Transverse colon (tissue), 4 donors: ENCODE measurements around the gene SLITRK6. TPM values are rescaled to one million over a fixed set of nuclear protein-coding genes. Genes with fewer than 3 reads are reported as not detected.

Experiments
- DNase-seq: peaks from one replicate; pipeline ENCODE4 v3.0.0-alpha.2; 2019
- H3K27ac ChIP-seq, 4 donors: fragments of 200-600 bp; sonication (generic); 2 replicates each; pipeline ENCODE4 v1.5.1; 2016 to 2018; ENCODE audit warnings: inconsistent platforms in 4 of 4
- H3K27me3 ChIP-seq: fragments of 200-600 bp; sonication (generic); 2 replicates; pipeline ENCODE4 v1.5.1; 2017; ENCODE audit warnings: inconsistent platforms
- H3K36me3 ChIP-seq, 4 donors: fragments of 200-600 bp; sonication (generic); 2 replicates each; pipeline ENCODE4 v1.5.1; 2017 to 2019; ENCODE audit warnings: inconsistent platforms in 4 of 4
- H3K4me1 ChIP-seq, 4 donors: fragments of 200-600 bp; sonication (generic); 2 replicates each; pipeline ENCODE4 v1.5.1; 2017 to 2020; ENCODE audit warnings: inconsistent platforms in 4 of 4
- H3K4me3 ChIP-seq, 4 donors: fragments of 200-600 bp; sonication (generic); 1 replicate in 1 of 4; 2 replicates in 3 of 4; pipeline versions ENCODE4 v1.5.1 to v1.6.1; 2017 to 2019; ENCODE audit warnings: inconsistent platforms in 4 of 4
- H3K9me3 ChIP-seq, 2 donors: fragments of 200-600 bp; sonication (generic); 2 replicates each; pipeline ENCODE4 v1.5.1; 2017 to 2019; ENCODE audit warnings: inconsistent platforms in 2 of 2
- EP300 ChIP-seq: sonication (generic); formaldehyde crosslinking; IDR thresholded peaks from one replicate; pipeline ENCODE4 v1.6.1; 2017; ENCODE audit warnings: antibody characterized with exemption, low read depth
- POLR2A ChIP-seq: fragments of 450-650 bp; IDR thresholded peaks from one replicate; pipeline ENCODE4 v1.6.1; 2016; ENCODE audit warnings: antibody characterized with exemption, mild to moderate bottlenecking, moderate library complexity
- POLR2AphosphoS5 ChIP-seq, 3 donors: sonication (generic); formaldehyde crosslinking; IDR thresholded peaks; one replicate each; pipeline ENCODE4 v1.6.1; 2016; ENCODE audit warnings: antibody characterized with exemption in 3 of 3
- WGBS, 2 donors: methylation state at CpG; one replicate each; pipeline ENCODE4 v1.1.5; 2018; ENCODE audit warnings: low coverage in 1 of 2; 5-methylcytosine and 5-hydroxymethylcytosine counted together
- in situ Hi-C, 4 donors: fragments of 200-750 bp; cut with MboI; loops; one replicate each; pipeline versions ENCODE4 v1.15.0 to v1.15.1; 2017; ENCODE audit warnings: low sequenced_read_pairs in 3 of 4, low pct_ligation_motif_present in 1 of 4, low pct_unique_long_range_greater_than_20kb in 1 of 4
- intact Hi-C: fragments of 100-400 bp; cut with DNase I; formaldehyde crosslinking; loops from one replicate; pipeline ENCODE4 v1.15.1; 2023; ENCODE audit warnings: low total_unique reads
- total RNA-seq, 4 donors: library from RNA; depleted of rRNA; stranded (reverse); fragments of >200 nt; gene quantifications; one replicate each; pipeline ENCODE4 v1.1.0, GENCODE V29; 2016
- TF ChIP-seq, protein P1 (sequence below), 5 experiments: fragments of 200-600 bp in 3 of 5; fragments of 450-650 bp in 2 of 5; sonication (generic) in 3 of 5; IDR thresholded peaks; 1 replicate in 2 of 5; 2 replicates in 3 of 5; pipeline ENCODE4 v1.5.1; 2016 to 2017; ENCODE audit warnings: antibody characterized with exemption in 5 of 5, inconsistent platforms in 3 of 5, mild to moderate bottlenecking in 2 of 5, moderate library complexity in 1 of 5

The SLITRK6 gene
- total RNA-seq, 4 donors from 2014 or later, result 2.9 to 3.8 (median 3.3) TPM; not detected in 1

DNA sequence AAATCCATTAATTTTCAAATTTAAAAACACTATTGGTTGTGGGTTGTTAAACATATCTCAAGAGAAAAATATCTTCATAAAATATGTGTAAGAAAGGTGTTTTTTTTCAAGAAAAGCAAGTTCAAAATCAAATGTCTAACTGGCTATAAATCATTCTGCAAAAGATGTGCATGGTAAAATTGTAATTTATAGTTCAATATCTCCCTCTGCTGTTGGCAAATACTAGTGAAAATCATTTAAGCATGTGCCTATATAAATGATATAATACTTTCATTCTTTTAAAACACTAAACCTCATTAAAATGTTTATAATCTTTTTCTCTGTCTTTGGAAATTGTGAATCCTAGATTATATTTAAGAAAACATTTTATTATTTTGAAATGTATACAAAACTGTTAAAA lies 17.2 kb upstream of the SLITRK6 start:
- Histone ChIP-seq H3K4me1 (no peaks in the 10 kb centered on the region), H3K9me3 (no peaks in the 10 kb centered on the region), H3K36me3 (no peaks in the 10 kb centered on the region), H3K27ac (no peak overlapping the region), H3K4me3 (no peak overlapping the region), H3K27me3 (no peaks in the 10 kb centered on the region)
- no peak for DNase-seq
- no peak for TF ChIP-seq EP300
- intact Hi-C loops (no loop called here), in situ Hi-C loops (loop anchor here in 1 of 4 donors (10.0 kb wide), 1 partner anchor 922 kb away; no protein-coding TSS in a partner anchor)

DNA sequence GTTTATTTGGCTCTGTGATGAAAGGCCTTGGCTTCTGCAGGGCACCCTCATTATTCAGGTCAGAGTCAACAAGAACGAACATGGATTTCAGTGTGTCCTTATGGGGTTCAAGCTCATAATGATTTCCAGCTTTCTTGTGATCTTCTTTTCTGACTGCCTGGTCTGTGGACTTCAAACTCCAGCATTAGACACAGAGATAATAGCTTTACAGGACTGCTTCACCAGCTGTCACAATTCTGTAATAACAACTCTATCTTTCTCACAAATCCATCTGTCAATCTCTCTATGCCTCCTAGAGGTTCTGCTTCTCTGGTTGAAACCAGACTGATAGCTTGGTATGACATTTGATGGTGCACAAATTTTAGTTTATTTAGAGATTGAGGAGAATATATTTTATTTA lies 13.1 kb upstream of the SLITRK6 start:
- TF ChIP-seq, protein P1, sequence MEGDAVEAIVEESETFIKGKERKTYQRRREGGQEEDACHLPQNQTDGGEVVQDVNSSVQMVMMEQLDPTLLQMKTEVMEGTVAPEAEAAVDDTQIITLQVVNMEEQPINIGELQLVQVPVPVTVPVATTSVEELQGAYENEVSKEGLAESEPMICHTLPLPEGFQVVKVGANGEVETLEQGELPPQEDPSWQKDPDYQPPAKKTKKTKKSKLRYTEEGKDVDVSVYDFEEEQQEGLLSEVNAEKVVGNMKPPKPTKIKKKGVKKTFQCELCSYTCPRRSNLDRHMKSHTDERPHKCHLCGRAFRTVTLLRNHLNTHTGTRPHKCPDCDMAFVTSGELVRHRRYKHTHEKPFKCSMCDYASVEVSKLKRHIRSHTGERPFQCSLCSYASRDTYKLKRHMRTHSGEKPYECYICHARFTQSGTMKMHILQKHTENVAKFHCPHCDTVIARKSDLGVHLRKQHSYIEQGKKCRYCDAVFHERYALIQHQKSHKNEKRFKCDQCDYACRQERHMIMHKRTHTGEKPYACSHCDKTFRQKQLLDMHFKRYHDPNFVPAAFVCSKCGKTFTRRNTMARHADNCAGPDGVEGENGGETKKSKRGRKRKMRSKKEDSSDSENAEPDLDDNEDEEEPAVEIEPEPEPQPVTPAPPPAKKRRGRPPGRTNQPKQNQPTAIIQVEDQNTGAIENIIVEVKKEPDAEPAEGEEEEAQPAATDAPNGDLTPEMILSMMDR (IDR thresholded peaks at IDR 0.05), result no peak
- no peak for TF ChIP-seq EP300
- no peak for TF ChIP-seq POLR2AphosphoS5 (IDR thresholded peaks at IDR 0.05)
- TF ChIP-seq POLR2A, result no peak
- Histone ChIP-seq H3K4me1 (no peaks in the 10 kb centered on the region), H3K4me3 (no peak overlapping the region), H3K9me3 (no peaks in the 10 kb centered on the region), H3K36me3 (no peaks in the 10 kb centered on the region), H3K27me3 (no peaks in the 10 kb centered on the region), H3K27ac (no peak overlapping the region)
- WGBS, 2 donors, result 77 to 100% methylated on average over 1 of the region's 1 CpG
- intact Hi-C loops, result no loop called here
- in situ Hi-C loops, result loop anchor here in 2 of 4 donors (5.0 to 10.0 kb wide), 2 partner anchors 900 to 917 kb away; no protein-coding TSS in a partner anchor
- no peak for DNase-seq

DNA sequence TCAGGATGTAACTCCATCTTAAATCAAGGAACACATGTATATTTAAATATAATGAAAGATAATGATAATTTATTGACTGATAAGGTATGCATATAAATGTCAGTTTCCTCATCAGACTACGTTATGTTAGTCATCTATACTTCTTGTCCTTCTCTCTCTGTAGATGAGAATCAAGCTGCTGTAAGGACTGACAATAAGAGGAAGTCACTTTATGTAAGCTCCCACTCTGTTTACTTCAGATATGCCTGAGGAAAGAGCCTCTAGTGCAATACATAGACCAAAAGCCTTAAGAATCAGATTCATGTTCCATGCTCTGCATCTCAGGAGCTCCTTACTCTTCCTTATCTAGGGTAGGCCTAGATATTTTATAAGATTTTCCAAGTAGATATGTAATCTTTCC lies 9.6 kb upstream of the SLITRK6 start:
- H3K27me3 ChIP-seq, result no peaks in the 10 kb centered on the region
- in situ Hi-C loops (loop anchor here in 3 of 4 donors (5.0 to 10.0 kb wide), 2 partner anchors 894 to 912 kb away; no protein-coding TSS in a partner anchor), intact Hi-C loops (loop anchor here (10.0 kb wide), 1 partner anchor 894 kb away; no protein-coding TSS in a partner anchor)
- no peak for TF ChIP-seq POLR2A
- no peak for TF ChIP-seq EP300
- TF ChIP-seq POLR2AphosphoS5 (IDR thresholded peaks at IDR 0.05), result no peak
- TF ChIP-seq, protein P1 (IDR thresholded peaks at IDR 0.05), result no peak
- no peaks in the 10 kb centered on the region for H3K36me3 ChIP-seq
- no peak overlapping the region for H3K27ac ChIP-seq
- no peak overlapping the region for H3K4me3 ChIP-seq
- 33 to 49% methylated on average over 1 of the region's 1 CpG for WGBS, 2 donors
- H3K9me3 ChIP-seq, result no peaks in the 10 kb centered on the region
- H3K4me1 ChIP-seq, result peaks cover 0 to 2% (median 0%) of the 10 kb centered on the region in 4 donors
- DNase-seq, result no peak

DNA sequence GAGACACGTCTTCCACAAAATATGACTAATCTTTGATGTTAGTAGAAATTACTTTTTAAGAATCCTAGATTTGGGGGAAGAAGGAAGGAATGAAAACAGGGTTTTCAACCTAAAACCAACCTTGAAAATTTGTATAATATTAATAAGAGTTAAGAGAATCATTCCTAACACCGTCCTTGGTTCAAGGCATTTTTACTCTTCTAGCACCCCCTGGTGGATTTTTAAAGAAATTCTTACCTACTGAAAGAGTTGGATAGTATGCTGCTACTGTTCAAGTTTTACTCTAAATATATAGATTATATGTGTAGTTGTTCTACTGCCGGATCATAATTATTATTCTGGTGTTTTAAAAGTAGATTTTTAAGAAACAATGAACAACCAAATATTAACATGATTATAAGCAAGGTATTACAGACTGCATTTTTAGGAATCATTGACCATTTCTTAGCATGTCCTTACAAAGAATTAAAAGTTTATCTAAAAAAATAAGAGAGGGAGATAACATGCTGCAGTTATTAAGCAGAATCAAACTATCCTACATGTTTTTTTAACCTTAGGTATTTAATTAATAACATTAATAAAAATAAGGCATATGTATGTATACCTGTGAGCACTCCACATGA lies 7.4 kb upstream of the SLITRK6 start:
- Histone ChIP-seq H3K27me3 (no peaks in the 10 kb centered on the region), H3K36me3 (no peaks in the 10 kb centered on the region), H3K9me3 (no peaks in the 10 kb centered on the region), H3K4me1 (peaks cover 0 to 2% (median 0%) of the 10 kb centered on the region in 4 donors), H3K27ac (no peak overlapping the region), H3K4me3 (no peak overlapping the region)
- in situ Hi-C loops (loop anchor here in 3 of 4 donors (5.0 to 10.0 kb wide), 2 partner anchors 892 to 909 kb away; no protein-coding TSS in a partner anchor), intact Hi-C loops (loop anchor here (10.0 kb wide), 1 partner anchor 892 kb away; no protein-coding TSS in a partner anchor)
- DNase-seq, result no peak
- WGBS, 2 donors, result 12 to 20% methylated on average over 3 of the region's 3 CpGs
- TF ChIP-seq EP300, result no peak
- TF ChIP-seq, protein P1 (IDR thresholded peaks at IDR 0.05), result peak; percentile 59 to 73 (median 61)
